HFFc6 (cell line): ENCODE data around the gene CLSTN1. TPM values are rescaled to one million over a fixed set of nuclear protein-coding genes. Genes with fewer than 3 reads are reported as not detected.

ENCODE experiments used
- DNase-seq: peaks from one replicate; pipeline ENCODE4 v3.0.0-alpha.2; 2018
- H3K27ac Mint-ChIP-seq: 2 replicates; pipeline ENCODE4 v1.8.0; 2020; ENCODE audit warnings: mild to moderate bottlenecking, mixed read lengths
- H3K27me3 Mint-ChIP-seq: 2 replicates; pipeline ENCODE4 v1.8.0; 2021; ENCODE audit warnings: mild to moderate bottlenecking, moderate library complexity, mixed read lengths; ENCODE audit not compliant: insufficient read depth
- H3K36me3 Mint-ChIP-seq: 2 replicates; pipeline ENCODE4 v1.8.0; 2021; ENCODE audit warnings: low read depth, mixed read lengths
- H3K4me1 Mint-ChIP-seq: 2 replicates; pipeline ENCODE4 v1.8.0; 2020; ENCODE audit warnings: low read depth, mixed read lengths
- H3K4me3 Mint-ChIP-seq: 2 replicates; pipeline ENCODE4 v1.8.0; 2020; ENCODE audit warnings: mild to moderate bottlenecking, moderate library complexity, mixed read lengths
- H3K9me3 Mint-ChIP-seq: 2 replicates; pipeline ENCODE4 v1.8.0; 2020; ENCODE audit warnings: mild to moderate bottlenecking, mixed read lengths
- total RNA-seq, 6 experiments: library from RNA; stranded (reverse); fragmentation: NEBNext Ultra II Directional; extraction: Animal tissue kit (Norgen Biotek cat#: 25700); gene quantifications; 2 replicates in 1 of 6; 3 replicates in 5 of 6; pipeline ENCODE4 v1.2.3, GENCODE V29; 2021
- TF ChIP-seq, protein P1 (sequence below): fragments of 200-600 bp; sonication (generic); IDR thresholded peaks from 2 replicates; pipeline ENCODE4 v1.5.0; 2021; ENCODE audit warnings: antibody characterized with exemption, mild to moderate bottlenecking

CLSTN1 gene
- total RNA-seq, 6 experiments from 2014 or later = 128 to 151 (median 137) TPM

DNA sequence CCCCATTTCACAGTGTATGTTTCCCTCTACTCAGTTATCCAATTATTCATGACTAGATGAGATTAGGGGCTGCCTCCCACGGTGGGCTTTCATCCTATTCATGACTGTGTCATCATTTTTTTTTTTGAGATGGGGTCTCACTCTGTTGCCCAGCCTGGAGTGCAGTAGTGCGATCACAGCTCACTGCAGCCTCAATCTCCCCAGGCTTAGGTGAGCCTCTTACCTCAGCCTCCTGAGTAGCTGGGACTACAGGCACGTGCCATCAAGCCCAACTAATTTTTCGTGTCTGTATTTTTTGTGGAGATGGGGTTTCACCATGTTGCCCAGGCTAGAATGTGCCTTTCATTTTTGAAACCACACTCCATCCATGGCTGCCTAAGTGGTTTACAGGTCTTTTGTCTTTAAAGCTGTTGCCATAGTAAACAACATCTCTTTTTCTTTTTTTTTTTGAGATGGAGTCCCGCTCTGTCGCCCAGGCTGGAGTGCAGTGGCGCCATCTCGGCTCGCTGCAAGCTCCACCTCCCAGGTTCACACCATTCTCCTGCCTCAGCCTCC lies 112.2 kb downstream of the CLSTN1 start:
- Mint-ChIP-seq H3K27ac (no peak overlapping the region), H3K4me1 (peaks cover 1% of the 10 kb centered on the region; the same call in 1 of the 2 replicates), H3K27me3 (no peaks in the 10 kb centered on the region), H3K36me3 (peaks cover 4% of the 10 kb centered on the region; the same call in 1 of the 2 replicates), H3K9me3 (no peaks in the 10 kb centered on the region), H3K4me3 (no peak overlapping the region)
- TF ChIP-seq, protein P1, sequence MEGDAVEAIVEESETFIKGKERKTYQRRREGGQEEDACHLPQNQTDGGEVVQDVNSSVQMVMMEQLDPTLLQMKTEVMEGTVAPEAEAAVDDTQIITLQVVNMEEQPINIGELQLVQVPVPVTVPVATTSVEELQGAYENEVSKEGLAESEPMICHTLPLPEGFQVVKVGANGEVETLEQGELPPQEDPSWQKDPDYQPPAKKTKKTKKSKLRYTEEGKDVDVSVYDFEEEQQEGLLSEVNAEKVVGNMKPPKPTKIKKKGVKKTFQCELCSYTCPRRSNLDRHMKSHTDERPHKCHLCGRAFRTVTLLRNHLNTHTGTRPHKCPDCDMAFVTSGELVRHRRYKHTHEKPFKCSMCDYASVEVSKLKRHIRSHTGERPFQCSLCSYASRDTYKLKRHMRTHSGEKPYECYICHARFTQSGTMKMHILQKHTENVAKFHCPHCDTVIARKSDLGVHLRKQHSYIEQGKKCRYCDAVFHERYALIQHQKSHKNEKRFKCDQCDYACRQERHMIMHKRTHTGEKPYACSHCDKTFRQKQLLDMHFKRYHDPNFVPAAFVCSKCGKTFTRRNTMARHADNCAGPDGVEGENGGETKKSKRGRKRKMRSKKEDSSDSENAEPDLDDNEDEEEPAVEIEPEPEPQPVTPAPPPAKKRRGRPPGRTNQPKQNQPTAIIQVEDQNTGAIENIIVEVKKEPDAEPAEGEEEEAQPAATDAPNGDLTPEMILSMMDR = no peak
- DNase-seq = no peak

DNA sequence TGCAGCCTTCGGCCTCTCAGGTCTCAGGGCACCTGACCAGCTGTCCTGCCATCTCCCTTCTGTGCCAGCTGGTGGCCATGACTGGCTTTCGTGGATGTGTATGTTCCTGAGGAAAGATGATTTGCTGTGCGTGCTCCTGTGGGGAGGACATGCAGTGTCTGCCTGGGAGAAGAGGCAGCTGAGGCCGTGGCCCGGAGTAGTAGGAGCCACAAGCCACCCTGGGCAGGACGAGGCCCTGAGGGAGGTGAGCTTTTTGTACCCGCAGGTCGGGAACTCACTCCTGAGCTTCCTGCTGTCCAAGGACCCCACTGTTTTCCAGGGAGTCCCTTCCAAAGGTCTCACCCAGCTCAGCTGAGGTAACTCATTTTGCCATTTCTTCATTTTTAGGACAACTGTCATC lies 113.7 kb downstream of the CLSTN1 start:
- DNase-seq = no peak
- Mint-ChIP-seq H3K4me1 (peaks cover 16% of the 10 kb centered on the region), H3K27ac (no peak overlapping the region), H3K9me3 (no peaks in the 10 kb centered on the region), H3K27me3 (no peaks in the 10 kb centered on the region), H3K36me3 (peaks cover 4% of the 10 kb centered on the region; the same call in 1 of the 2 replicates), H3K4me3 (no peak overlapping the region)
- TF ChIP-seq, protein P1 = no peak

DNA sequence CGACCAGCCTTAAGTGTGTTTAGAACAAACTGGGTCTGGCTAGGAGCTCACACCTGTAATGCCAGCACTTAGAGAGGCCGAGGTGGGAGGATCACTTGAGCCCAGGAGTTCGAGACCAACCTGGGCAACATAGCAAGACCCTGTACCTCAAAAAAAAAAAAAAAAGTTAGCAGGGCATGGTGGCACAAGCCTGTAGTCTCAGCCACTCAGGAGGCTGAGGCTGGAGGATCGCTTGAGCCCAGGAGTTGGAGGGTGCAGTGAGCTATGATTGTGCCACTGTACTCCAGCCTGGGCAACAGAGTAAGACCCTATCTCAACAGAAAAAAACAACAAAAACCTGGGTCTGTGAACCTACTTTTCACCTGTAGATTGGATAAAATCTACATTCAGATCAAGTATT lies 117.6 kb downstream of the CLSTN1 start:
- Mint-ChIP-seq H3K4me3 (no peak overlapping the region), H3K4me1 (peaks cover 39% of the 10 kb centered on the region), H3K36me3 (peaks cover 14% of the 10 kb centered on the region), H3K27ac (no peak overlapping the region), H3K9me3 (no peaks in the 10 kb centered on the region; the same call in 1 of the 2 replicates), H3K27me3 (no peaks in the 10 kb centered on the region)
- no peak for DNase-seq
- TF ChIP-seq, protein P1 = no peak

DNA sequence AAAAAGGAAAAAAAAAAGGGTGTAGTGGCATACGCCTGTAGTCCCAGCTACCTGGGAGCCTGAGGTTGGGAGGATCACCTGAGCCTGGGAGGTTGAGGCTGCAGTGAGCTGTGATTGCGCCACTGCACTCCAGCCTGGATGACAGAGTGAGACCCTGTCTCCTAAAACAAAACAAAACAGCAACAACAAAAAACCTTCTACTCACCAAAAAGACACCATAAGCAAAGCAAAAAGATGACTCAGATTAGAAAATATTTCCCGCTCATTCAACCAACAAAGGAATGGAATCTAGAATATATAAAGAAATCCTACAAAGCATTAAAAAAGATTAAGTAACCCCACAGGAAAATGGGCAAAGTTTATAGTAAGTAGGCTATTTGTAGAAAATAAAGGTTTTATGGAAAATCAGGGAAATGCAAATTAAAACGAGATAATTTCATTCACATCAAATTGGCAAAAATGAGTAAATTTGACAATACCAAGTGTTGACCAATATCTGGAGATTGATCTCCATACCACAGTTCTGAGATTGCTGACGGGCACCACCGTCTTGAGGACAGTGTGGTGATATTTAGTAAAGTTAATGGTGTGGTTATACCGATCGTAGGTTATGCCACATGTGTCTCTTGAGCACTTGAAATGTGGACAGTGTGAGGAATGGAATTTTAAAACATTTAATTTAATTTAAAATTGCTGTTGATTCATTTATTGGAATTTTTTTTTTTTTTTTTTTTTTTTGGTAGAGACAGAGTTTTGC lies 118.2 kb downstream of the CLSTN1 start:
- TF ChIP-seq, protein P1 = no peak
- peak; percentile 49 for DNase-seq
- Mint-ChIP-seq H3K27me3 (no peaks in the 10 kb centered on the region; the same call in 1 of the 2 replicates), H3K27ac (peak overlapping the region; percentile 19), H3K4me3 (peak overlapping the region; percentile 37; the same call in 1 of the 2 replicates), H3K4me1 (peaks cover 46% of the 10 kb centered on the region), H3K9me3 (no peaks in the 10 kb centered on the region; the same call in 1 of the 2 replicates), H3K36me3 (peaks cover 13% of the 10 kb centered on the region)

GRCh38 chr1:9703681-9704080 lies 120.1 kb downstream of the CLSTN1 start:
- Mint-ChIP-seq H3K9me3 (no peaks in the 10 kb centered on the region; the same call in 1 of the 2 replicates), H3K36me3 (peaks cover 9% of the 10 kb centered on the region)
- TF ChIP-seq, protein P1 = no peak

More at GRCh38 chr1:9703681-9704080, 120.1 kb downstream of the CLSTN1 start:
- H3K27me3 Mint-ChIP-seq = no peaks in the 10 kb centered on the region; the same call in 1 of the 2 replicates
- peaks cover 64% of the 10 kb centered on the region for H3K4me1 Mint-ChIP-seq
- no peak for DNase-seq
- H3K4me3 Mint-ChIP-seq = no peak overlapping the region
- H3K27ac Mint-ChIP-seq = peak overlapping the region; percentile 44
